ENCODE data around the gene RNF213.

RNF213 gene

GRCh38 chr17:80445007-80445725, 184.5 kb downstream of the RNF213 start:
- no peak for ATAC-seq (replicated peaks)
- H3K27ac Mint-ChIP-seq, result no peak overlapping the region
- H3K4me1 Mint-ChIP-seq (ENCODE audit: low read depth in 2 of 2), result peaks cover 0 to 2% of the 10 kb centered on the region in 2 donors
- H3K9me3 Mint-ChIP-seq, result no peaks in the 10 kb centered on the region
- H3K36me3 Mint-ChIP-seq (ENCODE audit: insufficient read depth), result peaks cover 7% of the 10 kb centered on the region
- peaks cover 29 to 71% of the 10 kb centered on the region in 2 donors for H3K27me3 Mint-ChIP-seq
- DNase-seq, result no peak
- H3K4me3 Mint-ChIP-seq, result no peak overlapping the region

GRCh38 chr17:80445726-80446110, 185.1 kb downstream of the RNF213 start:
- Mint-ChIP-seq H3K27ac (no peak overlapping the region), H3K27me3 (peaks cover 29 to 71% of the 10 kb centered on the region in 2 donors), H3K4me1 (ENCODE audit: low read depth in 2 of 2) (peaks cover 0 to 2% of the 10 kb centered on the region in 2 donors), H3K4me3 (no peak overlapping the region), H3K36me3 (ENCODE audit: insufficient read depth) (peaks cover 7% of the 10 kb centered on the region), H3K9me3 (no peaks in the 10 kb centered on the region)
- no peak for DNase-seq
- ATAC-seq (replicated peaks), result no peak

GRCh38 chr17:80446645-80447405, 186.2 kb downstream of the RNF213 start:
- Mint-ChIP-seq H3K4me3 (no peak overlapping the region), H3K9me3 (no peaks in the 10 kb centered on the region), H3K27ac (no peak overlapping the region), H3K4me1 (ENCODE audit: low read depth in 2 of 2) (no peaks in the 10 kb centered on the region), H3K36me3 (ENCODE audit: insufficient read depth) (peaks cover 10% of the 10 kb centered on the region), H3K27me3 (peaks cover 23 to 66% of the 10 kb centered on the region in 2 donors)
- ATAC-seq (replicated peaks) (no peak), DNase-seq (no peak)

- peaks cover 10% of the 10 kb centered on the region for H3K36me3 Mint-ChIP-seq (ENCODE audit: insufficient read depth)
- DNase-seq, result no peak
- H3K4me1 Mint-ChIP-seq (ENCODE audit: low read depth in 2 of 2), result no peaks in the 10 kb centered on the region
- no peaks in the 10 kb centered on the region for H3K9me3 Mint-ChIP-seq
- ATAC-seq (replicated peaks), result no peak
- no peak overlapping the region for H3K27ac Mint-ChIP-seq
- H3K27me3 Mint-ChIP-seq, result peaks cover 14 to 57% of the 10 kb centered on the region in 2 donors
- H3K4me3 Mint-ChIP-seq, result no peak overlapping the region
Measured at GRCh38 chr17:80447790-80448189, 187.1 kb downstream of the RNF213 start.

All from effector memory CD8-positive, alpha-beta T cell (primary cell).